Uterus (tissue), 4 donors: ENCODE results near the gene GLIS2. TPM values are rescaled to one million over a fixed set of nuclear protein-coding genes. Genes with fewer than 3 reads are reported as not detected.
A peak's percentile ranks its signal among the peaks of the same experiment; 100 is the strongest.

Experiments
- DNase-seq, 2 donors: peaks; one replicate each; pipeline ENCODE4 v3.0.0-alpha.2; 2019 to 2020
- H3K27ac ChIP-seq, 2 donors: fragments of 200-600 bp; sonication (generic); 1 replicate in 1 of 2; 2 replicates in 1 of 2; pipeline ENCODE4 v1.5.1; 2016 to 2018
- H3K27me3 ChIP-seq, 2 donors: fragments of 200-600 bp; sonication (generic); one replicate each; pipeline ENCODE4 v1.5.1; 2018 to 2019; ENCODE audit warnings: control low read depth in 1 of 2
- H3K36me3 ChIP-seq, 2 donors: fragments of 200-600 bp; sonication (generic); one replicate each; pipeline ENCODE4 v1.5.1; 2019; ENCODE audit warnings: control low read depth in 1 of 2
- H3K4me1 ChIP-seq, 2 donors: fragments of 200-600 bp; sonication (generic); one replicate each; pipeline ENCODE4 v1.5.1; 2018 to 2019; ENCODE audit warnings: control low read depth in 1 of 2
- H3K4me3 ChIP-seq, 2 donors: fragments of 200-600 bp; sonication (generic); 1 replicate in 1 of 2; 2 replicates in 1 of 2; pipeline ENCODE4 v1.5.1; 2018 to 2019; ENCODE audit warnings: mild to moderate bottlenecking in 1 of 2
- H3K9me3 ChIP-seq, 2 donors: fragments of 200-600 bp; sonication (generic); one replicate each; pipeline ENCODE4 v1.5.1; 2019; ENCODE audit warnings: control low read depth in 1 of 2
- POLR2A ChIP-seq, 2 donors: fragments of 450-650 bp; IDR thresholded peaks; one replicate each; pipeline ENCODE4 v1.6.1; 2016; ENCODE audit warnings: antibody characterized with exemption in 2 of 2, mild to moderate bottlenecking in 1 of 2, moderate library complexity in 1 of 2
- intact Hi-C: fragments of 100-400 bp; cut with DNase I; formaldehyde crosslinking; loops from one replicate; pipeline ENCODE4 v1.15.1; 2023; ENCODE audit warnings: low total_unique reads
- total RNA-seq, 4 donors: library from RNA; depleted of rRNA in 3 of 4; stranded (reverse); fragments of >200 nt in 3 of 4; gene quantifications; one replicate each; pipeline versions ENCODE4 v1.1.0 to v1.2.4, GENCODE V29; 2014 to 2023
- TF ChIP-seq, protein P1 (sequence below), 4 experiments: fragments of 200-600 bp in 2 of 4; fragments of 450-650 bp in 2 of 4; sonication (generic) in 2 of 4; IDR thresholded peaks; one replicate each; pipeline ENCODE4 v1.5.1; 2016 to 2019; ENCODE audit warnings: antibody characterized with exemption in 4 of 4, mild to moderate bottlenecking in 2 of 4, moderate library complexity in 1 of 4
- donor health status: DM: yes; HTN: yes; CAD: no.

Gene GLIS2
- total RNA-seq, 4 donors from 2014 or later = 2.9 to 55.8 (median 5.1) TPM

GRCh38 chr16:4318967-4319366 is 3.1 kb downstream of the GLIS2 start:
- no peak overlapping the region for H3K4me3 ChIP-seq

DNA sequence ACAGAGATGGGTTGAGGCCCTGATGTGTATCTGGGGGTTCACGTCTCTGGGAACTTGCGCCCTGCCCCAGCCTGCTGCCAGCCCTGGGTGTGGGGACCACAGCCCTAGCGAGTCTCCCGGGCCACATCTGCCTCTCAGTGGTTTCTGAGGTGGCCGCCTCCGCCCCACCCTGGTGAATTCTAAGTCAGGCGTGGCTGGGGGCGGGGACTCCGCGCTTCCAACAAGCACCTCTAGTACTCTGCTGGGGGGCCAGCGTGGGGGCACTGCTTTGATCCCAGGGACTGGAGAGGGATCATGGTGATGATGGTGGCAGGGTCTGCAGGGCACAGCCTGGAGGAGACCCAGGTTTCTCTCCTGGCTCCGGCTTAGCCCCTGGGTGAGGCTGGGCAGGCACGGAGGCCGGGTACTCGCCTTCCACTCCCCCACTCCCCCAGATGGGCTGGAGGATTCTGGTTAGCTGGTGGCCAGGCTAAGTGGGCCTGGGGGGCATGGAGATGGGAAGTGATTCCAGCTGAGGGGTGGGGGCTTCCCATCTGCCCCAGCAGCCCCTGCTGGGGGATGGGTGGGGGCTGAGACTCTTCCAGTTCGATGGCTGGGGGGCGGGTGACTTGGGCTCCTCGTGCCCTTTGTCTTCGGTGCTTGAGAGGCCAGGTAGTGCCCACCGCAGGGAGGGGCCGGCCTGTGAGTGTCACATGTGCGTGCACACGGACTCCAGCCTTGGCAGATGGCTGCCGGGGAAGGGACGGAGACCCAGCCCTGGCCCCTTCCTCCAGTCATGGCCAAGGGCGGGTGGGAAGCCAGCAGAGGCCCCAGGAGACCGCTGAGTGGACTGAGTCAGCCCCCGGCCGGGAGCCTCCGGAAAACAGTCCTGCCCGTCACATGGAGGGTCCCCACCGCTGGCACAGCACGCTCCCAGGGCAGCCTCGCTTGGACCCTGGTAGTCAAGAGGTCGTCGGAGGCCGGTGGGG is 3.9 kb downstream of the GLIS2 start:
- Histone ChIP-seq H3K9me3 (no peaks in the 10 kb centered on the region), H3K27ac (peak overlapping the region; percentile 90 to 96), H3K27me3 (no peaks in the 10 kb centered on the region), H3K4me3 (no peak overlapping the region), H3K4me1 (peaks cover 4 to 44% of the 10 kb centered on the region in 2 donors), H3K36me3 (no peaks in the 10 kb centered on the region)
- intact Hi-C loops = no loop called here
- TF ChIP-seq, protein P1, sequence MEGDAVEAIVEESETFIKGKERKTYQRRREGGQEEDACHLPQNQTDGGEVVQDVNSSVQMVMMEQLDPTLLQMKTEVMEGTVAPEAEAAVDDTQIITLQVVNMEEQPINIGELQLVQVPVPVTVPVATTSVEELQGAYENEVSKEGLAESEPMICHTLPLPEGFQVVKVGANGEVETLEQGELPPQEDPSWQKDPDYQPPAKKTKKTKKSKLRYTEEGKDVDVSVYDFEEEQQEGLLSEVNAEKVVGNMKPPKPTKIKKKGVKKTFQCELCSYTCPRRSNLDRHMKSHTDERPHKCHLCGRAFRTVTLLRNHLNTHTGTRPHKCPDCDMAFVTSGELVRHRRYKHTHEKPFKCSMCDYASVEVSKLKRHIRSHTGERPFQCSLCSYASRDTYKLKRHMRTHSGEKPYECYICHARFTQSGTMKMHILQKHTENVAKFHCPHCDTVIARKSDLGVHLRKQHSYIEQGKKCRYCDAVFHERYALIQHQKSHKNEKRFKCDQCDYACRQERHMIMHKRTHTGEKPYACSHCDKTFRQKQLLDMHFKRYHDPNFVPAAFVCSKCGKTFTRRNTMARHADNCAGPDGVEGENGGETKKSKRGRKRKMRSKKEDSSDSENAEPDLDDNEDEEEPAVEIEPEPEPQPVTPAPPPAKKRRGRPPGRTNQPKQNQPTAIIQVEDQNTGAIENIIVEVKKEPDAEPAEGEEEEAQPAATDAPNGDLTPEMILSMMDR (IDR thresholded peaks at IDR 0.05) = no peak
- TF ChIP-seq POLR2A (IDR thresholded peaks at IDR 0.05) = no peak
- DNase-seq = peak in 1 of 2 donors; percentile 58

More at GRCh38 chr16:4318967-4319366, 3.1 kb downstream of the GLIS2 start:
- peaks cover 0 to 37% of the 10 kb centered on the region in 2 donors for H3K4me1 ChIP-seq
- peak overlapping the region; percentile 90 to 96 for H3K27ac ChIP-seq
- H3K36me3 ChIP-seq = no peaks in the 10 kb centered on the region
- H3K27me3 ChIP-seq = no peaks in the 10 kb centered on the region
- H3K9me3 ChIP-seq = no peaks in the 10 kb centered on the region
- intact Hi-C loops = no loop called here
- no peak for TF ChIP-seq POLR2A (IDR thresholded peaks at IDR 0.05)
- TF ChIP-seq, protein P1 (IDR thresholded peaks at IDR 0.05) = no peak
- DNase-seq = no peak

GRCh38 chr16:4320571-4321137 is 4.8 kb downstream of the GLIS2 start:
- Histone ChIP-seq H3K4me1 (peaks cover 4 to 50% of the 10 kb centered on the region in 2 donors), H3K27me3 (no peaks in the 10 kb centered on the region), H3K36me3 (no peaks in the 10 kb centered on the region), H3K9me3 (no peaks in the 10 kb centered on the region), H3K4me3 (no peak overlapping the region), H3K27ac (peak overlapping the region; percentile 90 to 96)
- intact Hi-C loops = no loop called here
- DNase-seq = no peak
- TF ChIP-seq POLR2A (IDR thresholded peaks at IDR 0.05) = no peak
- TF ChIP-seq, protein P1 (IDR thresholded peaks at IDR 0.05) = no peak

- TF ChIP-seq, protein P1 (IDR thresholded peaks at IDR 0.05) = no peak
- TF ChIP-seq POLR2A (IDR thresholded peaks at IDR 0.05) = no peak
- intact Hi-C loops = no loop called here
- H3K9me3 ChIP-seq = no peaks in the 10 kb centered on the region
- peak overlapping the region; percentile 90 to 96 for H3K27ac ChIP-seq
- H3K36me3 ChIP-seq = no peaks in the 10 kb centered on the region
- no peaks in the 10 kb centered on the region for H3K27me3 ChIP-seq
- H3K4me1 ChIP-seq = peaks cover 4 to 50% of the 10 kb centered on the region in 2 donors
- no peak overlapping the region for H3K4me3 ChIP-seq
- DNase-seq = no peak
Measured at GRCh38 chr16:4321286-4322120, 5.6 kb downstream of the GLIS2 start.
